GM23338 (cell line): ENCODE data around the gene IARS2. TPM values are rescaled to one million over a fixed set of nuclear protein-coding genes. Genes with fewer than 3 reads are reported as not detected.

Experiments used
- ATAC-seq: fragments of 200-7000 bp; cut with Tn5 transposase; 3 replicates; pipeline ENCODE4 v1.9.1; 2020
- DNase-seq: peaks from one replicate; pipeline ENCODE4 v3.0.0-alpha.2; 2015; ENCODE audit warnings: low spot score
- H2AFZ ChIP-seq: fragments of 200-600 bp; sonication (generic); 2 replicates; pipeline ENCODE4 v1.8.0; 2016; ENCODE audit warnings: antibody characterized with exemption, mild to moderate bottlenecking, moderate library complexity
- H3F3A ChIP-seq: fragments of 200-600 bp; sonication (generic); replicated peaks from 2 replicates; pipeline ENCODE4 v1.8.0; 2017; ENCODE audit warnings: antibody characterized with exemption, mixed run types, low read depth
- H3K27ac ChIP-seq: fragments of 200-600 bp; sonication (generic); 2 replicates; pipeline ENCODE4 v1.6.1; 2016; ENCODE audit warnings: low read depth
- H3K27me3 ChIP-seq: fragments of 200-600 bp; sonication (generic); 2 replicates; pipeline ENCODE4 v1.8.0; 2016; ENCODE audit warnings: mild to moderate bottlenecking, mixed run types, moderate library complexity; ENCODE audit not compliant: insufficient read depth
- H3K36me3 ChIP-seq: fragments of 200-600 bp; sonication (generic); 2 replicates; pipeline ENCODE4 v1.8.0; 2016; ENCODE audit warnings: mild to moderate bottlenecking; ENCODE audit not compliant: insufficient read depth
- H3K4me1 ChIP-seq: fragments of 200-600 bp; sonication (generic); 2 replicates; pipeline ENCODE4 v1.8.0; 2016; ENCODE audit warnings: mild to moderate bottlenecking, moderate library complexity; ENCODE audit not compliant: insufficient read depth
- H3K4me2 ChIP-seq: fragments of 200-600 bp; sonication (generic); 2 replicates; pipeline ENCODE4 v1.7.1; 2017; ENCODE audit warnings: mixed run types
- H3K4me3 ChIP-seq: fragments of 200-600 bp; sonication (generic); 2 replicates; pipeline ENCODE4 v1.6.1; 2016; ENCODE audit warnings: mixed run types
- H3K79me2 ChIP-seq: fragments of 200-600 bp; sonication (generic); replicated peaks from 2 replicates; pipeline ENCODE4 v1.8.0; 2017; ENCODE audit warnings: mild to moderate bottlenecking; ENCODE audit not compliant: insufficient read depth
- H3K9me2 ChIP-seq: fragments of 200-600 bp; sonication (generic); 2 replicates; pipeline ENCODE4 v1.8.0; 2017; ENCODE audit not compliant: insufficient read depth
- H4K20me1 ChIP-seq: fragments of 200-600 bp; sonication (generic); replicated peaks from 2 replicates; pipeline ENCODE4 v1.8.0; 2017; ENCODE audit warnings: mild to moderate bottlenecking; ENCODE audit not compliant: insufficient read depth
- H3K27ac Mint-ChIP-seq: 2 replicates; pipeline ENCODE4 v1.8.0; 2020; ENCODE audit warnings: inconsistent platforms, mild to moderate bottlenecking, moderate library complexity, mixed read lengths
- H3K27me3 Mint-ChIP-seq: 3 replicates; pipeline ENCODE4 v1.8.0; 2022; ENCODE audit warnings: low read depth, mild to moderate bottlenecking, moderate library complexity, mixed read lengths, inconsistent platforms; ENCODE audit not compliant: insufficient read depth, poor library complexity
- H3K36me3 Mint-ChIP-seq: 3 replicates; pipeline ENCODE4 v1.8.0; 2021; ENCODE audit warnings: low read depth, mild to moderate bottlenecking, inconsistent platforms, moderate library complexity, mixed read lengths
- H3K4me1 Mint-ChIP-seq: 3 replicates; pipeline ENCODE4 v1.8.0; 2020; ENCODE audit warnings: mild to moderate bottlenecking, inconsistent platforms, mixed read lengths
- H3K4me3 Mint-ChIP-seq: 3 replicates; pipeline ENCODE4 v1.8.0; 2021; ENCODE audit warnings: moderate library complexity, mild to moderate bottlenecking, inconsistent platforms, mixed read lengths
- H3K9me3 Mint-ChIP-seq: 3 replicates; pipeline ENCODE4 v1.8.0; 2020; ENCODE audit warnings: moderate library complexity, mild to moderate bottlenecking, inconsistent platforms, mixed read lengths
- CREB1 ChIP-seq: fragments of 250-450 bp; sonication (Bioruptor Pico); IDR thresholded peaks from 2 replicates; pipeline ENCODE4 v1.5.0; 2020; ENCODE audit warnings: low read depth, mild to moderate bottlenecking, moderate library complexity
- EZH2 ChIP-seq: fragments of 200-600 bp; sonication (generic); IDR thresholded peaks from one replicate; pipeline ENCODE4 v1.8.0; 2017; ENCODE audit warnings: antibody characterized with exemption, mild to moderate bottlenecking, low read depth; ENCODE audit not compliant: unreplicated experiment
- EZH2phosphoT487 ChIP-seq: fragments of 200-600 bp; sonication (generic); IDR thresholded peaks from one replicate; pipeline ENCODE4 v1.8.1; 2018; ENCODE audit warnings: antibody characterized with exemption; ENCODE audit not compliant: unreplicated experiment
- JUNB ChIP-seq: IDR thresholded peaks from one replicate; pipeline ENCODE4 v1.6.1; 2016; ENCODE audit warnings: antibody characterized with exemption; ENCODE audit not compliant: unreplicated experiment
- NANOG ChIP-seq: IDR thresholded peaks from 2 replicates; pipeline ENCODE4 v1.6.1; 2016; ENCODE audit warnings: antibody characterized with exemption, borderline replicate concordance
- POLR2AphosphoS5 ChIP-seq: IDR thresholded peaks from 2 replicates; pipeline ENCODE4 v1.6.1; 2016; ENCODE audit warnings: antibody characterized with exemption, low read depth
- STAT1 ChIP-seq: IDR thresholded peaks from one replicate; pipeline ENCODE4 v1.6.1; 2016; ENCODE audit warnings: antibody characterized with exemption; ENCODE audit not compliant: unreplicated experiment
- ZNF114 ChIP-seq: fragments of 250-450 bp; sonication (Bioruptor Pico); IDR thresholded peaks from 2 replicates; pipeline ENCODE4 v1.5.0; 2020; ENCODE audit warnings: mild to moderate bottlenecking, moderate library complexity
- ZNF331 ChIP-seq: fragments of 250-450 bp; sonication (Bioruptor Pico); IDR thresholded peaks from 2 replicates; pipeline ENCODE4 v1.5.0; 2020; ENCODE audit warnings: low read depth, mild to moderate bottlenecking, moderate library complexity
- polyA plus RNA-seq: library from polyadenylated mRNA; unstranded; fragments of >200 nt; fragmentation: Nextera tagmentation; extraction: Ambion mirVana; gene quantifications from 2 replicates; pipeline ENCODE4 v1.2.1, GENCODE V29; 2016
- total RNA-seq: library from RNA; depleted of rRNA; stranded (reverse); fragments of >200 nt; shearing (Covaris generic); gene quantifications from 2 replicates; pipeline ENCODE4 v1.2.3, GENCODE V29; 2014
- TF ChIP-seq, protein P1 (sequence below): IDR thresholded peaks from one replicate; pipeline ENCODE4 v1.6.1; 2018; ENCODE audit warnings: antibody characterized with exemption; ENCODE audit not compliant: unreplicated experiment
- TF ChIP-seq, protein P2 (sequence below): fragments of 250-450 bp; sonication (Bioruptor Pico); IDR thresholded peaks from 2 replicates; pipeline ENCODE4 v1.5.0; 2020; ENCODE audit warnings: mild to moderate bottlenecking, moderate library complexity
- TF ChIP-seq, protein P3 (sequence below): IDR thresholded peaks from 2 replicates; pipeline ENCODE4 v1.6.1; 2016; ENCODE audit warnings: antibody characterized with exemption
- TF ChIP-seq, protein P4 (sequence below), 2 experiments: fragments of 200-600 bp in 1 of 2; sonication (generic) in 1 of 2; conservative IDR thresholded peaks; 2 replicates each; pipeline versions ENCODE4 v1.5.1 to v1.6.1; 2016 to 2017; ENCODE audit warnings: antibody characterized with exemption in 2 of 2, low read depth in 2 of 2, mild to moderate bottlenecking in 2 of 2, moderate library complexity in 1 of 2

IARS2 gene
- total and polyA plus RNA-seq, 2 experiments from 2014 or later, result 33.3 to 75.6 TPM

DNA sequence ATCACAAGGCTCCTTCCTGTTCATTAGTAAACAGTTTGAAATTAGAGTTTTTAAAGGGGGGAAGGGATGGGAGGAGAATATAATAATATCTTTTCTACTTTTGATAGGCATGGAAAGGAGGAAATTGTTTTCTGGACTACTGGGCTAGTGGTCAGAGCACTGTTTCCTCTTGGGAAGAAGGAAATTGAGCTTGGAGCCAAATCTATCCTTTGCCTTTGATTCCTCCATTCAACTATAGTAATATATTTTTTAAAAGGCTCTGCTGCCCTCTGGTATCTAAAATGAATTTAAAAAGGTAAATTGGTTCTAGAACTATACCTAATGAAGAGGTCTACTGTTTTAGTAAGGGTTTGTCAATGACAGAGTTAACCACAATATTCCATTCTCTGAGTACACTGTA, 5.9 kb downstream of the IARS2 start:
- H3K9me3 Mint-ChIP-seq, result no peaks in the 10 kb centered on the region
- H3K36me3 ChIP-seq, result peaks cover 38% of the 10 kb centered on the region
- no peak overlapping the region for H3K4me2 ChIP-seq
- H3K27me3 ChIP-seq, result no peaks in the 10 kb centered on the region
- H3K36me3 Mint-ChIP-seq, result peaks cover 56% of the 10 kb centered on the region
- no peaks in the 10 kb centered on the region for H3K9me2 ChIP-seq
- TF ChIP-seq, protein P1, sequence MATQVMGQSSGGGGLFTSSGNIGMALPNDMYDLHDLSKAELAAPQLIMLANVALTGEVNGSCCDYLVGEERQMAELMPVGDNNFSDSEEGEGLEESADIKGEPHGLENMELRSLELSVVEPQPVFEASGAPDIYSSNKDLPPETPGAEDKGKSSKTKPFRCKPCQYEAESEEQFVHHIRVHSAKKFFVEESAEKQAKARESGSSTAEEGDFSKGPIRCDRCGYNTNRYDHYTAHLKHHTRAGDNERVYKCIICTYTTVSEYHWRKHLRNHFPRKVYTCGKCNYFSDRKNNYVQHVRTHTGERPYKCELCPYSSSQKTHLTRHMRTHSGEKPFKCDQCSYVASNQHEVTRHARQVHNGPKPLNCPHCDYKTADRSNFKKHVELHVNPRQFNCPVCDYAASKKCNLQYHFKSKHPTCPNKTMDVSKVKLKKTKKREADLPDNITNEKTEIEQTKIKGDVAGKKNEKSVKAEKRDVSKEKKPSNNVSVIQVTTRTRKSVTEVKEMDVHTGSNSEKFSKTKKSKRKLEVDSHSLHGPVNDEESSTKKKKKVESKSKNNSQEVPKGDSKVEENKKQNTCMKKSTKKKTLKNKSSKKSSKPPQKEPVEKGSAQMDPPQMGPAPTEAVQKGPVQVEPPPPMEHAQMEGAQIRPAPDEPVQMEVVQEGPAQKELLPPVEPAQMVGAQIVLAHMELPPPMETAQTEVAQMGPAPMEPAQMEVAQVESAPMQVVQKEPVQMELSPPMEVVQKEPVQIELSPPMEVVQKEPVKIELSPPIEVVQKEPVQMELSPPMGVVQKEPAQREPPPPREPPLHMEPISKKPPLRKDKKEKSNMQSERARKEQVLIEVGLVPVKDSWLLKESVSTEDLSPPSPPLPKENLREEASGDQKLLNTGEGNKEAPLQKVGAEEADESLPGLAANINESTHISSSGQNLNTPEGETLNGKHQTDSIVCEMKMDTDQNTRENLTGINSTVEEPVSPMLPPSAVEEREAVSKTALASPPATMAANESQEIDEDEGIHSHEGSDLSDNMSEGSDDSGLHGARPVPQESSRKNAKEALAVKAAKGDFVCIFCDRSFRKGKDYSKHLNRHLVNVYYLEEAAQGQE, result no peak
- TF ChIP-seq NANOG (no peak), CREB1 (CRISPR knock-in tag) (no peak), EZH2 (no peak), STAT1 (no peak), JUNB (no peak), EZH2phosphoT487 (no peak), POLR2AphosphoS5 (no peak), ZNF331 (CRISPR knock-in tag) (no peak), ZNF114 (CRISPR knock-in tag) (no peak)
- TF ChIP-seq, protein P2, sequence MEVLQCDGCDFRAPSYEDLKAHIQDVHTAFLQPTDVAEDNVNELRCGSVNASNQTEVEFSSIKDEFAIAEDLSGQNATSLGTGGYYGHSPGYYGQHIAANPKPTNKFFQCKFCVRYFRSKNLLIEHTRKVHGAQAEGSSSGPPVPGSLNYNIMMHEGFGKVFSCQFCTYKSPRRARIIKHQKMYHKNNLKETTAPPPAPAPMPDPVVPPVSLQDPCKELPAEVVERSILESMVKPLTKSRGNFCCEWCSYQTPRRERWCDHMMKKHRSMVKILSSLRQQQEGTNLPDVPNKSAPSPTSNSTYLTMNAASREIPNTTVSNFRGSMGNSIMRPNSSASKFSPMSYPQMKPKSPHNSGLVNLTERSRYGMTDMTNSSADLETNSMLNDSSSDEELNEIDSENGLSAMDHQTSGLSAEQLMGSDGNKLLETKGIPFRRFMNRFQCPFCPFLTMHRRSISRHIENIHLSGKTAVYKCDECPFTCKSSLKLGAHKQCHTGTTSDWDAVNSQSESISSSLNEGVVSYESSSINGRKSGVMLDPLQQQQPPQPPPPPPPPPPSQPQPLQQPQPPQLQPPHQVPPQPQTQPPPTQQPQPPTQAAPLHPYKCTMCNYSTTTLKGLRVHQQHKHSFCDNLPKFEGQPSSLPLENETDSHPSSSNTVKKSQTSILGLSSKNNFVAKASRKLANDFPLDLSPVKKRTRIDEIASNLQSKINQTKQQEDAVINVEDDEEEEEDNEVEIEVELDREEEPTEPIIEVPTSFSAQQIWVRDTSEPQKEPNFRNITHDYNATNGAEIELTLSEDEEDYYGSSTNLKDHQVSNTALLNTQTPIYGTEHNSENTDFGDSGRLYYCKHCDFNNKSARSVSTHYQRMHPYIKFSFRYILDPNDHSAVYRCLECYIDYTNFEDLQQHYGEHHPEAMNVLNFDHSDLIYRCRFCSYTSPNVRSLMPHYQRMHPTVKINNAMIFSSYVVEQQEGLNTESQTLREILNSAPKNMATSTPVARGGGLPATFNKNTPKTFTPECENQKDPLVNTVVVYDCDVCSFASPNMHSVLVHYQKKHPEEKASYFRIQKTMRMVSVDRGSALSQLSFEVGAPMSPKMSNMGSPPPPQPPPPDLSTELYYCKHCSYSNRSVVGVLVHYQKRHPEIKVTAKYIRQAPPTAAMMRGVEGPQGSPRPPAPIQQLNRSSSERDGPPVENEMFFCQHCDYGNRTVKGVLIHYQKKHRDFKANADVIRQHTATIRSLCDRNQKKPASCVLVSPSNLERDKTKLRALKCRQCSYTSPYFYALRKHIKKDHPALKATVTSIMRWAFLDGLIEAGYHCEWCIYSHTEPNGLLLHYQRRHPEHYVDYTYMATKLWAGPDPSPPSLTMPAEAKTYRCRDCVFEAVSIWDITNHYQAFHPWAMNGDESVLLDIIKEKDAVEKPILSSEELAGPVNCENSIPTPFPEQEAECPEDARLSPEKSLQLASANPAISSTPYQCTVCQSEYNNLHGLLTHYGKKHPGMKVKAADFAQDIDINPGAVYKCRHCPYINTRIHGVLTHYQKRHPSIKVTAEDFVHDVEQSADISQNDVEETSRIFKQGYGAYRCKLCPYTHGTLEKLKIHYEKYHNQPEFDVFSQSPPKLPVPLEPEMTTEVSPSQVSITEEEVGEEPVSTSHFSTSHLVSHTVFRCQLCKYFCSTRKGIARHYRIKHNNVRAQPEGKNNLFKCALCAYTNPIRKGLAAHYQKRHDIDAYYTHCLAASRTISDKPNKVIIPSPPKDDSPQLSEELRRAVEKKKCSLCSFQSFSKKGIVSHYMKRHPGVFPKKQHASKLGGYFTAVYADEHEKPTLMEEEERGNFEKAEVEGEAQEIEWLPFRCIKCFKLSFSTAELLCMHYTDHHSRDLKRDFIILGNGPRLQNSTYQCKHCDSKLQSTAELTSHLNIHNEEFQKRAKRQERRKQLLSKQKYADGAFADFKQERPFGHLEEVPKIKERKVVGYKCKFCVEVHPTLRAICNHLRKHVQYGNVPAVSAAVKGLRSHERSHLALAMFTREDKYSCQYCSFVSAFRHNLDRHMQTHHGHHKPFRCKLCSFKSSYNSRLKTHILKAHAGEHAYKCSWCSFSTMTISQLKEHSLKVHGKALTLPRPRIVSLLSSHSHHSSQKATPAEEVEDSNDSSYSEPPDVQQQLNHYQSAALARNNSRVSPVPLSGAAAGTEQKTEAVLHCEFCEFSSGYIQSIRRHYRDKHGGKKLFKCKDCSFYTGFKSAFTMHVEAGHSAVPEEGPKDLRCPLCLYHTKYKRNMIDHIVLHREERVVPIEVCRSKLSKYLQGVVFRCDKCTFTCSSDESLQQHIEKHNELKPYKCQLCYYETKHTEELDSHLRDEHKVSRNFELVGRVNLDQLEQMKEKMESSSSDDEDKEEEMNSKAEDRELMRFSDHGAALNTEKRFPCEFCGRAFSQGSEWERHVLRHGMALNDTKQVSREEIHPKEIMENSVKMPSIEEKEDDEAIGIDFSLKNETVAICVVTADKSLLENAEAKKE (CRISPR knock-in tag), result no peak
- TF ChIP-seq, protein P3, sequence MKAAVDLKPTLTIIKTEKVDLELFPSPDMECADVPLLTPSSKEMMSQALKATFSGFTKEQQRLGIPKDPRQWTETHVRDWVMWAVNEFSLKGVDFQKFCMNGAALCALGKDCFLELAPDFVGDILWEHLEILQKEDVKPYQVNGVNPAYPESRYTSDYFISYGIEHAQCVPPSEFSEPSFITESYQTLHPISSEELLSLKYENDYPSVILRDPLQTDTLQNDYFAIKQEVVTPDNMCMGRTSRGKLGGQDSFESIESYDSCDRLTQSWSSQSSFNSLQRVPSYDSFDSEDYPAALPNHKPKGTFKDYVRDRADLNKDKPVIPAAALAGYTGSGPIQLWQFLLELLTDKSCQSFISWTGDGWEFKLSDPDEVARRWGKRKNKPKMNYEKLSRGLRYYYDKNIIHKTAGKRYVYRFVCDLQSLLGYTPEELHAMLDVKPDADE, result no peak
- TF ChIP-seq, protein P4, sequence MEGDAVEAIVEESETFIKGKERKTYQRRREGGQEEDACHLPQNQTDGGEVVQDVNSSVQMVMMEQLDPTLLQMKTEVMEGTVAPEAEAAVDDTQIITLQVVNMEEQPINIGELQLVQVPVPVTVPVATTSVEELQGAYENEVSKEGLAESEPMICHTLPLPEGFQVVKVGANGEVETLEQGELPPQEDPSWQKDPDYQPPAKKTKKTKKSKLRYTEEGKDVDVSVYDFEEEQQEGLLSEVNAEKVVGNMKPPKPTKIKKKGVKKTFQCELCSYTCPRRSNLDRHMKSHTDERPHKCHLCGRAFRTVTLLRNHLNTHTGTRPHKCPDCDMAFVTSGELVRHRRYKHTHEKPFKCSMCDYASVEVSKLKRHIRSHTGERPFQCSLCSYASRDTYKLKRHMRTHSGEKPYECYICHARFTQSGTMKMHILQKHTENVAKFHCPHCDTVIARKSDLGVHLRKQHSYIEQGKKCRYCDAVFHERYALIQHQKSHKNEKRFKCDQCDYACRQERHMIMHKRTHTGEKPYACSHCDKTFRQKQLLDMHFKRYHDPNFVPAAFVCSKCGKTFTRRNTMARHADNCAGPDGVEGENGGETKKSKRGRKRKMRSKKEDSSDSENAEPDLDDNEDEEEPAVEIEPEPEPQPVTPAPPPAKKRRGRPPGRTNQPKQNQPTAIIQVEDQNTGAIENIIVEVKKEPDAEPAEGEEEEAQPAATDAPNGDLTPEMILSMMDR (conservative IDR thresholded peaks at IDR 0.05; ENCODE audit: low read depth in 2 of 2), result no peak
- H3K79me2 ChIP-seq, result peaks cover 19% of the 10 kb centered on the region
- peaks cover 2% of the 10 kb centered on the region for H3K27me3 Mint-ChIP-seq
- H3K27ac ChIP-seq, result no peak overlapping the region
- H3K4me1 Mint-ChIP-seq, result peaks cover 6% of the 10 kb centered on the region
- DNase-seq, result no peak
- H2AFZ ChIP-seq, result no peak overlapping the region
- H3F3A ChIP-seq, result no peaks in the 10 kb centered on the region; the same call in 1 of the 2 replicates
- H3K4me3 Mint-ChIP-seq, result no peak overlapping the region
- no peaks in the 10 kb centered on the region for H4K20me1 ChIP-seq
- no peak overlapping the region for H3K27ac Mint-ChIP-seq
- H3K4me3 ChIP-seq, result no peak overlapping the region
- H3K4me1 ChIP-seq, result peaks cover 7% of the 10 kb centered on the region; the same call in 1 of the 2 replicates
- ATAC-seq, result no peak
